ENCODE results near the gene CENPB.

Gene CENPB

GRCh38 chr20:3821996-3822395, 35.5 kb upstream of the CENPB start:
- DNase-seq (ENCODE audit: low read depth): no peak
- in situ Hi-C loops (cut with HindIII; ENCODE audit: low sequenced_read_pairs): no loop called here
- no peak for TF ChIP-seq CTCF (IDR thresholded peaks at IDR 0.05; ENCODE audit: low read depth, low read length, missing control alignments)
- no peak overlapping the region for H3K4me3 ChIP-seq (ENCODE audit: low read depth, low read length)

GRCh38 chr20:3820901-3821727, 34.6 kb upstream of the CENPB start:
- no peak for TF ChIP-seq CTCF (IDR thresholded peaks at IDR 0.05; ENCODE audit: low read depth, low read length, missing control alignments)
- in situ Hi-C loops (cut with HindIII; ENCODE audit: low sequenced_read_pairs): no loop called here
- peak overlapping the region; percentile 56 for H3K4me3 ChIP-seq (ENCODE audit: low read depth, low read length)

GRCh38 chr20:3820048-3820900, 33.7 kb upstream of the CENPB start, which contains the start of gene AP5S1:
Gene AP5S1 (plus strand): TSS chr20:3820547. CDS start chr20:3822118, 1,571 bp downstream.
- DNase-seq (ENCODE audit: low read depth): peak; percentile 89
- peak within 1 kb of the TSS; percentile 56 for H3K4me3 ChIP-seq (ENCODE audit: low read depth, low read length)
- in situ Hi-C loops (cut with HindIII; ENCODE audit: low sequenced_read_pairs): no loop called here
- TF ChIP-seq CTCF (IDR thresholded peaks at IDR 0.05; ENCODE audit: low read depth, low read length, missing control alignments): peak; percentile 89

More at GRCh38 chr20:3820901-3821727, 34.6 kb upstream of the CENPB start:
- DNase-seq (ENCODE audit: low read depth): no peak

GRCh38 chr20:3819411-3820047, 33.0 kb upstream of the CENPB start:
- no peak for DNase-seq (ENCODE audit: low read depth)
- TF ChIP-seq CTCF (IDR thresholded peaks at IDR 0.05; ENCODE audit: low read depth, low read length, missing control alignments): no peak
- H3K4me3 ChIP-seq (ENCODE audit: low read depth, low read length): peak overlapping the region; percentile 56
- in situ Hi-C loops (cut with HindIII; ENCODE audit: low sequenced_read_pairs): no loop called here

- peak; percentile 84 for TF ChIP-seq CTCF (IDR thresholded peaks at IDR 0.05; ENCODE audit: low read depth, low read length, missing control alignments)
- no peak overlapping the region for H3K4me3 ChIP-seq (ENCODE audit: low read depth, low read length)
- DNase-seq (ENCODE audit: low read depth): peak; percentile 59
- in situ Hi-C loops (cut with HindIII; ENCODE audit: low sequenced_read_pairs): no loop called here
Measured at GRCh38 chr20:3818155-3819151, 31.9 kb upstream of the CENPB start.

Data from astrocyte of the cerebellum (primary cell).